Measurements from ENCODE around the gene UBXN11. TPM values are rescaled to one million over a fixed set of nuclear protein-coding genes. Genes with fewer than 3 reads are reported as not detected.
"Not testable (repeated sequence)": the region's sequence is repeated elsewhere in the genome, so short reads cannot be mapped to it uniquely, and the experiment has no call there.

Gene UBXN11
- total RNA-seq, 2 experiments from 2014 or later = 30.5 to 31.7 TPM

GRCh38 chr1:26297791-26298124 is 8.7 kb downstream of the UBXN11 start:
- Mint-ChIP-seq H3K4me3 (no peak overlapping the region), H3K9me3 (no peaks in the 10 kb centered on the region), H3K27me3 (no peaks in the 10 kb centered on the region), H3K27ac (no peak overlapping the region), H3K4me1 (peaks cover 5% of the 10 kb centered on the region), H3K36me3 (peaks cover 8% of the 10 kb centered on the region)
- DNase-seq = no peak

GRCh38 chr1:26297057-26297790 is 9.2 kb downstream of the UBXN11 start:
- no peak for DNase-seq
- Mint-ChIP-seq H3K27me3 (no peaks in the 10 kb centered on the region), H3K9me3 (no peaks in the 10 kb centered on the region), H3K27ac (no peak overlapping the region), H3K4me3 (no peak overlapping the region), H3K36me3 (peaks cover 9% of the 10 kb centered on the region), H3K4me1 (peaks cover 6% of the 10 kb centered on the region)

- H3K27ac Mint-ChIP-seq = no peak overlapping the region
These were observed 9.9 kb downstream of the UBXN11 start for GRCh38 chr1:26296340-26297056.

GRCh38 chr1:26295194-26296138 is 11.0 kb downstream of the UBXN11 start:
- no peak overlapping the region for H3K4me3 Mint-ChIP-seq
- no peaks in the 10 kb centered on the region for H3K27me3 Mint-ChIP-seq
- H3K4me1 Mint-ChIP-seq = peaks cover 21% of the 10 kb centered on the region
- H3K27ac Mint-ChIP-seq = no peak overlapping the region
- no peak for DNase-seq
- no peaks in the 10 kb centered on the region for H3K9me3 Mint-ChIP-seq
- peaks cover 15% of the 10 kb centered on the region for H3K36me3 Mint-ChIP-seq

More at GRCh38 chr1:26296340-26297056, 9.9 kb downstream of the UBXN11 start:
- H3K27me3 Mint-ChIP-seq = no peaks in the 10 kb centered on the region
- H3K4me1 Mint-ChIP-seq = peaks cover 13% of the 10 kb centered on the region
- H3K36me3 Mint-ChIP-seq = peaks cover 15% of the 10 kb centered on the region
- no peak for DNase-seq
- no peak overlapping the region for H3K4me3 Mint-ChIP-seq
- no peaks in the 10 kb centered on the region for H3K9me3 Mint-ChIP-seq

GRCh38 chr1:26293911-26294463 is 12.4 kb downstream of the UBXN11 start:
- H3K4me3 Mint-ChIP-seq = no peak overlapping the region

GRCh38 chr1:26292735-26293134 is 13.7 kb downstream of the UBXN11 start:
- not testable (repeated sequence) for DNase-seq, H3K27me3 Mint-ChIP-seq, H3K4me3 Mint-ChIP-seq, H3K27ac Mint-ChIP-seq, H3K9me3 Mint-ChIP-seq
- Mint-ChIP-seq H3K36me3 (peaks cover 22% of the 10 kb centered on the region), H3K4me1 (peaks cover 48% of the 10 kb centered on the region)

More at GRCh38 chr1:26293911-26294463, 12.4 kb downstream of the UBXN11 start:
- peaks cover 22% of the 10 kb centered on the region for H3K36me3 Mint-ChIP-seq
- H3K4me1 Mint-ChIP-seq = peaks cover 35% of the 10 kb centered on the region
- no peak overlapping the region for H3K27ac Mint-ChIP-seq
- H3K9me3 Mint-ChIP-seq = no peaks in the 10 kb centered on the region
- no peak for DNase-seq
- no peaks in the 10 kb centered on the region for H3K27me3 Mint-ChIP-seq

- Mint-ChIP-seq H3K36me3 (peaks cover 24% of the 10 kb centered on the region), H3K4me1 (peaks cover 56% of the 10 kb centered on the region), H3K27me3 (no peaks in the 10 kb centered on the region), H3K9me3 (no peaks in the 10 kb centered on the region), H3K27ac (peak overlapping the region; percentile 97), H3K4me3 (no peak overlapping the region)
- DNase-seq = no peak
These were observed 14.5 kb downstream of the UBXN11 start for GRCh38 chr1:26291939-26292338.

GRCh38 chr1:26291433-26291832 is 15.0 kb downstream of the UBXN11 start:
- Mint-ChIP-seq H3K4me1 (peaks cover 61% of the 10 kb centered on the region), H3K27me3 (no peaks in the 10 kb centered on the region), H3K4me3 (no peak overlapping the region), H3K36me3 (peaks cover 24% of the 10 kb centered on the region), H3K9me3 (no peaks in the 10 kb centered on the region), H3K27ac (peak overlapping the region; percentile 97)
- no peak for DNase-seq

GRCh38 chr1:26290882-26291261 is 15.6 kb downstream of the UBXN11 start:
- Mint-ChIP-seq H3K4me1 (peaks cover 61% of the 10 kb centered on the region), H3K27me3 (no peaks in the 10 kb centered on the region), H3K4me3 (no peak overlapping the region), H3K9me3 (no peaks in the 10 kb centered on the region), H3K36me3 (peaks cover 20% of the 10 kb centered on the region), H3K27ac (peak overlapping the region; percentile 97)
- no peak for DNase-seq

- DNase-seq = no peak
- peaks cover 21% of the 10 kb centered on the region for H3K36me3 Mint-ChIP-seq
- peak overlapping the region; percentile 62 for H3K4me3 Mint-ChIP-seq
- H3K27ac Mint-ChIP-seq = peak overlapping the region; percentile 97
- H3K4me1 Mint-ChIP-seq = peaks cover 63% of the 10 kb centered on the region
- no peaks in the 10 kb centered on the region for H3K27me3 Mint-ChIP-seq
- H3K9me3 Mint-ChIP-seq = no peaks in the 10 kb centered on the region
These were observed 16.1 kb downstream of the UBXN11 start for GRCh38 chr1:26290122-26290881.

GRCh38 chr1:26289158-26290059 is 17.0 kb downstream of the UBXN11 start:
- Mint-ChIP-seq H3K4me3 (peak overlapping the region; percentile 62), H3K9me3 (peaks cover 2% of the 10 kb centered on the region), H3K27ac (peak overlapping the region; percentile 97), H3K4me1 (peaks cover 72% of the 10 kb centered on the region), H3K27me3 (no peaks in the 10 kb centered on the region), H3K36me3 (peaks cover 30% of the 10 kb centered on the region)
- DNase-seq = peak; percentile 62

GRCh38 chr1:26288311-26288941 is 18.0 kb downstream of the UBXN11 start:
- peak; percentile 68 for DNase-seq
- Mint-ChIP-seq H3K27me3 (no peaks in the 10 kb centered on the region), H3K4me1 (peaks cover 81% of the 10 kb centered on the region), H3K27ac (peak overlapping the region; percentile 97), H3K9me3 (peaks cover 2% of the 10 kb centered on the region), H3K4me3 (peak overlapping the region; percentile 35), H3K36me3 (peaks cover 35% of the 10 kb centered on the region)

- peak overlapping the region; percentile 97 for H3K27ac Mint-ChIP-seq
- peaks cover 40% of the 10 kb centered on the region for H3K36me3 Mint-ChIP-seq
- H3K9me3 Mint-ChIP-seq = peaks cover 2% of the 10 kb centered on the region
- peak overlapping the region; percentile 61 for H3K4me3 Mint-ChIP-seq
- peaks cover 87% of the 10 kb centered on the region for H3K4me1 Mint-ChIP-seq
- no peak for DNase-seq
- no peaks in the 10 kb centered on the region for H3K27me3 Mint-ChIP-seq
These were observed 18.6 kb downstream of the UBXN11 start for GRCh38 chr1:26287811-26288210.

All from activated naive CD8-positive, alpha-beta T cell treated with anti-CD3 and anti-CD28 coated beads for 36 hours (primary cell).